ENCODE measurements around the gene GBE1.
"Not testable (repeated sequence)": the region's sequence is repeated elsewhere in the genome, so short reads cannot be mapped to it uniquely, and the experiment has no call there.

The GBE1 gene

DNA sequence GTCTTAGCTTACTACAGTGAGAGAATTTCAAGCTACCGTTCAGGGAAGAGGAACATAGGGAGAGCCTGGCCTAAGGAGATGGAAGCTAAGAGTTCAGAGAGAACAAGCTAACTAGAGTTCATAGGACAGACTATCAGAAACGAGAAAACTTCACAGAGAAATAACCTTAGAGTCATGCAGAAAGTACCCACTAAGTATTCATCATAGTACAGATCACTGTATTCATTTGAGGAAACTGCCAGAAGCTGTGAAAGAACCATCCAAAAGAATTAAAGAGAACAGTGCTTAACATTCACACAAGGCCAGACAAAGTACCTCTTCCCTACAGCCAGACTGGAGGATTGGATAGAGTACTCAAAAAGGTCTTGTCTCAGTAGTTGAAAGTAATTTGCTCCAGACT, 15.2 kb upstream of the GBE1 start:
- no peak for FAIRE-seq

DNA sequence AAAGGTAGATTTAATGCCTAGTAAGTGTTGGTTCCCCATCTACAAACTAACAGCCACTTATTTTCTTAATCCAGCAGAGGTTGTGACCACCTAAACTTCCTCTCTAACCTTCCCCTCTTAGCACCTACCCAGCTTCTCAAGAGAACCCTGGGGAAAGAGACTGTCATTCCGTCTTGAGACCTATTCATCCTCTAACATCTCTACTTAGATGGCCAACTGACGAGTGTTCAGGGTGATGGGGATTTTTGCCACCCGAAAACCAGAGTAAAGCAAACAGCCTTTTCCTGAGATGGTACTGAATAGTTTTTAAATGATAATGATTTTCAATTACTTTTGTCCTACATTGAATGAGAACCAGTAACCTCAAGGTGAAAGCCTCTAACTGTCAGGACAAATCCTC, 9.3 kb upstream of the GBE1 start:
- no peak for FAIRE-seq
- no peak for DNase-seq (ENCODE audit: insufficient read length, low spot score)
- TF ChIP-seq SPI1 (IDR thresholded peaks at IDR 0.05; ENCODE audit: low read depth, low read length) (no peak), POLR2A (IDR thresholded peaks at IDR 0.05; ENCODE audit: low read depth, low read length) (no peak)

More for the DNA sequence above, 15.2 kb upstream of the GBE1 start:
- DNase-seq (ENCODE audit: insufficient read length, low spot score), result no peak
- TF ChIP-seq SPI1 (IDR thresholded peaks at IDR 0.05; ENCODE audit: low read depth, low read length), result no peak
- no peak for TF ChIP-seq POLR2A (IDR thresholded peaks at IDR 0.05; ENCODE audit: low read depth, low read length)
- TF ChIP-seq PAX5 (IDR thresholded peaks at IDR 0.05; ENCODE audit: insufficient read depth, low read length, severe bottlenecking), result no peak

DNA sequence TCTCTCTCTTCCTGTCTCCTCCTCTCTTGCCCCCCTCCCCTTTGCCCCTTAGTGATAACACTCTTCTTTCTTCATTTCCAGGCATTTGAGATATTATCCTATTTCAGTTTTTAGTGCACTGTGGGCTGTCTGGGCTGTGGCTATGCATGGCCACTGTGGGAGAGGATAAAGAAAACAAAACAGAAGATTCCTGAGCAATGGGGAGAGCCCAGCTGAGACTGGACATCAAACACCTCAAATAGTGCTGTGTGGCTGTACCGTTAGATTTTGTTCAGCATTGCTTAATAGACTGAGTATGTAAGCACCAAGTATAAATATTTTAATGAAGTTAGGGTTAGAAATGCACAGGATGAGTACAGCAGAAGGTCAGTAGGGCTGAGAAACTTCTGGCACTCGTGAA, 7.9 kb upstream of the GBE1 start:
- FAIRE-seq (no peak), DNase-seq (ENCODE audit: insufficient read length, low spot score) (no peak)
- TF ChIP-seq POU2F2 (IDR thresholded peaks at IDR 0.05; ENCODE audit: low read depth, low read length) (no peak), SPI1 (IDR thresholded peaks at IDR 0.05; ENCODE audit: low read depth, low read length) (no peak), POLR2A (IDR thresholded peaks at IDR 0.05; ENCODE audit: low read depth, low read length) (no peak), TAF1 (IDR thresholded peaks at IDR 0.05; ENCODE audit: low read depth, low read length) (no peak), POLR2AphosphoS5 (IDR thresholded peaks at IDR 0.05; ENCODE audit: low read depth, low read length) (no peak), PAX5 (IDR thresholded peaks at IDR 0.05; ENCODE audit: insufficient read depth, low read length, severe bottlenecking) (no peak)

DNA sequence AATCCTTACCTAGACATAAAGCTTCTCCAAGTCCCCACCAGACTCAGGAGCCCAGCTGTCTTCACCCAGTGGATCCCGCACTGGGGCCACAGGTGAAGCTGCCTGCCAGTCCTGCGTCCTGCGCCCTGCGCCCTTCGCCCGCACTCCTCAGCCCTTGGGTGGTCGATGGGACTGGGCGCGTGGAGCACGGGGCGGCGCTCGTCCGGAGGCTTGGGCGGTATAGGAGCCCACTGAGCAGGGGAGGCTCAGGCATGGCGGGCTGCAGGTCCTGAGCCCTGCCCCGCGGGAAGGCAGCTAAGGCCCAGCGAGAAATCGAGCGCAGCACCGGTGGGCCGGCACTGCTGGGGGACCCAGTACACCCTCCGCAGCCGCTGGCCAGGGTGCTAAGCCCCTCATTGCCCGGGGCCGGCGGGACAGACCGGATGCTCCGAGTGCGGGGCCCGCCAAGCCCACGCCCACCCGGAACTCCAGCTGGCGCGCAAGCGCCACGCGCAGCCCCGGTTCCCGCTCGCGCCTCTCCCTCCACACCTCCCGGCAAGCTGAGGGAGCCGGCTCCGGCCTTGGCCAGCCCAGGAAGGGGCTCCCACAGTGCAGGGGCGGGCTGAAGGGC, 5.9 kb upstream of the GBE1 start:
- not testable (repeated sequence) for FAIRE-seq; DNase-seq (ENCODE audit: insufficient read length, low spot score)

DNA sequence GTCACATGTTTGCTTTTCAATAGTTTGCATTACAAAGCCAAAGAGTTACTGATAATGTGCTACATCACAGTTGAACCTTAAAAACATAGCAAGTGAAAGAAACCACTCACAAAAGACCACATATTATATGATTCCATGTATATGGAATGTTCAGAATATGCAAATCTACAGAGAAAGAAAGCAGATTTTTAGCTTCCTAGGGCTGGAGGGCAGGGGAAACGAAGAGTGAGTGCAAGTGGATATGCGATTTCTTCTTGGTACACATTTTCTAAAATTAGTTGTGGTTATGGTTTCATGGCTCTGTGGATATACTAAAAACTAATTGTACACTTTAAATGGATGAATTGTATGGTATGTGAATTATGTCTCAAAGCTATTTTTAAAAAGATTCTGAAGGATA, 4.0 kb upstream of the GBE1 start:
- FAIRE-seq (no peak), DNase-seq (ENCODE audit: insufficient read length, low spot score) (no peak)
- TF ChIP-seq POLR2AphosphoS5 (IDR thresholded peaks at IDR 0.05; ENCODE audit: low read depth, low read length), result no peak
- TF ChIP-seq TAF1 (IDR thresholded peaks at IDR 0.05; ENCODE audit: low read depth, low read length), result no peak
- no peak for TF ChIP-seq SPI1 (IDR thresholded peaks at IDR 0.05; ENCODE audit: low read depth, low read length)
- no peak for TF ChIP-seq POLR2A (IDR thresholded peaks at IDR 0.05; ENCODE audit: low read depth, low read length)
- TF ChIP-seq PAX5 (IDR thresholded peaks at IDR 0.05; ENCODE audit: insufficient read depth, low read length, severe bottlenecking), result no peak

DNA sequence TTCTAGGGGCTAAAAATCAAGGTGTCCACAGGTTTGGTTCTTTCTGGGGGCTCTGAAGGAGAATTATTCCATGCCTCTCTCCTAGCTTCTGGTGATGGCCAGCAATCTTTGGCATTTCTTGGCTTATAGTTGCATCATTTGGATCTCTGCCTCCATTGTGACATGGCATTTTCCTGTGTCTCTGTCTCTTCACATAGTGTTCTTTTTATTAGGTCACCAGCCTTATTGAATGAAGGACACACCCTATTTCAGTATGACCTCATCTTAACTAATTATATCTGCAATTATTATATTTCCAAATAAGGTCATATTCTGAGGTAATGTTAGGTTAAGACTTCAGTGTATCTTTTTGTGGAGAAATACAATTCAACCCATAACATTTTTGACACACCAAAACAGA, 3.2 kb upstream of the GBE1 start:
- DNase-seq (ENCODE audit: insufficient read length, low spot score) (no peak), FAIRE-seq (no peak)

DNA sequence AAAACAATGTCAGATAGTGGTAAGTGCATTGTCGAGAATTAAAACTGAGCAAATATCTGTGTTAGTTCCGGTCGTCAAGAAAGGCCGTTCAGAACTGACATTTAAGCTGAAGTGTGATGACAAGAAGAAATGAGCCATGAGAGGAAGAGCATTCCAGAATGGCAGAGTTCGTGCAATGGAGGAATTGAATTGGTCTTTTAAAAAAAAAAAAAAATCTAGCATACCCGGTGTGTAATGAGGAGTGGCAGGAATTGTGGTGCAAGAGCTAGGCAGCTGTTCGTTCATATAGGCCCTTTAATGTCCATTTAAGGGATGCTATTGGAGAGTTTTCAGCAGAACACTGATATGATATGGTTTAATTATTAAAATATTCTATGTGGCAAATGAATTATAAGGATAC, 2.6 kb upstream of the GBE1 start:
- TF ChIP-seq POLR2A (IDR thresholded peaks at IDR 0.05; ENCODE audit: low read depth, low read length) (no peak), POLR2AphosphoS5 (IDR thresholded peaks at IDR 0.05; ENCODE audit: low read depth, low read length) (no peak), SPI1 (IDR thresholded peaks at IDR 0.05; ENCODE audit: low read depth, low read length) (no peak), TAF1 (IDR thresholded peaks at IDR 0.05; ENCODE audit: low read depth, low read length) (no peak), PAX5 (IDR thresholded peaks at IDR 0.05; ENCODE audit: insufficient read depth, low read length, severe bottlenecking) (no peak), POU2F2 (IDR thresholded peaks at IDR 0.05; ENCODE audit: low read depth, low read length) (no peak)
- DNase-seq (ENCODE audit: insufficient read length, low spot score) (no peak), FAIRE-seq (no peak)

More for the DNA sequence above, 3.2 kb upstream of the GBE1 start:
- no peak for TF ChIP-seq SPI1 (IDR thresholded peaks at IDR 0.05; ENCODE audit: low read depth, low read length)
- no peak for TF ChIP-seq POLR2A (IDR thresholded peaks at IDR 0.05; ENCODE audit: low read depth, low read length)
- TF ChIP-seq PAX5 (IDR thresholded peaks at IDR 0.05; ENCODE audit: insufficient read depth, low read length, severe bottlenecking), result no peak
- TF ChIP-seq POU2F2 (IDR thresholded peaks at IDR 0.05; ENCODE audit: low read depth, low read length), result no peak
- TF ChIP-seq TAF1 (IDR thresholded peaks at IDR 0.05; ENCODE audit: low read depth, low read length), result no peak
- no peak for TF ChIP-seq POLR2AphosphoS5 (IDR thresholded peaks at IDR 0.05; ENCODE audit: low read depth, low read length)

DNA sequence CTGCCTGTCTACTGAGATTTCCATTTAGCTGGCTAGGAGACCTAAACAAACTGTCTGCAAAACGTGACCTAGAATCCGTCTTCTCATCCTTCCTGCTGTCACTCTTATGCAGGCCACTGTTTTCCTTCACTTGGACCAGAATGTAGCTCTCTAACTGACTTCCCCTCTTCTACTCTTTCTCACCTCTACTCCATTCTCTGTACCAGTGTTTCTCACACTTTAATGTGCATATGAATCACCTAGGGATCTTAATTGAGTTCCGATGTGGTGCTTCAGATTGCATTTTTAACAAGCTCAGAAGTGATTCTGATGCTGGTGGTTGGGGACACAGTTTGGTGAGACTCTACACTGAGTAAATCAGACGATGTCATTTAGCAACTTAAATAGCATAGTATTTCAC, 1.6 kb upstream of the GBE1 start:
- TF ChIP-seq POLR2AphosphoS5 (IDR thresholded peaks at IDR 0.05; ENCODE audit: low read depth, low read length), result no peak
- TF ChIP-seq SPI1 (IDR thresholded peaks at IDR 0.05; ENCODE audit: low read depth, low read length), result no peak
- TF ChIP-seq POLR2A (IDR thresholded peaks at IDR 0.05; ENCODE audit: low read depth, low read length), result no peak; the same call in 1 of the 2 replicates
- TF ChIP-seq PAX5 (IDR thresholded peaks at IDR 0.05; ENCODE audit: insufficient read depth, low read length, severe bottlenecking), result no peak
- TF ChIP-seq POU2F2 (IDR thresholded peaks at IDR 0.05; ENCODE audit: low read depth, low read length), result no peak
- no peak for TF ChIP-seq TAF1 (IDR thresholded peaks at IDR 0.05; ENCODE audit: low read depth, low read length)
- DNase-seq (ENCODE audit: insufficient read length, low spot score) (no peak), FAIRE-seq (peak; percentile 20)

DNA sequence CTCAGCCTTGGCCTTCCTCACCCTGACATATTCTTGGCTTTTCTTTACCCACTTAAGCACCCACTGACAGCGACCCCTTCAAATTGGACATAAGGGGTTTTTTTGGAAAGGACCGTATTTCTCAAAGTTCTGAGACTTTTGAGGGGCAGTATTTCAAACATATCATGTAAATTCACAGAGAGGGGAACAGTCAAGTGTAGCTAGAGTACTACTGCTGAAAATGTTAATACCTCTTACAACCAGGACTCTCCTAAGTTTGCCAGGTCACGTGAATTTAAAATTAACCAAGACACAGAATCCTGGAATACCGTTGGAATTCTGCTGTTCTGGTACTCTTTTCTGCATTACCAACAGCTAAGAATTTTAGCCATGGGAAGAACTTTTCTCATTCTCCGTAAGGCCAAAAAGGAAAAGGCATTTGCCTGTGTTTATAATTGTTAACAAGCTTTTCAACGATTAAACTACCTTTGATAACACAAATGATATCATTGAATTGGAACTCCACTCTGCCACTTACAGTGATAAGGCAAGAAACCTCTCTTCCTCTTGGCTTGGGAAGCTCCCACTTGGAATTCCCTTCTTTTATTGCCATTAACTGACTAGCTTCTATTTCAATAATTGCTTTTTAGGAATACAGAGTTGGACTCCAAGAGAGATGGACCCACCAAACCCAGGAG, 597 bp upstream of the GBE1 start:
- TF ChIP-seq POLR2A (IDR thresholded peaks at IDR 0.05; ENCODE audit: low read depth, low read length), result no peak
- no peak for TF ChIP-seq POLR2AphosphoS5 (IDR thresholded peaks at IDR 0.05; ENCODE audit: low read depth, low read length)
- no peak for TF ChIP-seq POU2F2 (IDR thresholded peaks at IDR 0.05; ENCODE audit: low read depth, low read length)
- TF ChIP-seq SPI1 (IDR thresholded peaks at IDR 0.05; ENCODE audit: low read depth, low read length), result no peak
- no peak for TF ChIP-seq TAF1 (IDR thresholded peaks at IDR 0.05; ENCODE audit: low read depth, low read length)
- TF ChIP-seq PAX5 (IDR thresholded peaks at IDR 0.05; ENCODE audit: insufficient read depth, low read length, severe bottlenecking), result no peak
- FAIRE-seq (no peak), DNase-seq (ENCODE audit: insufficient read length, low spot score) (no peak)

DNA sequence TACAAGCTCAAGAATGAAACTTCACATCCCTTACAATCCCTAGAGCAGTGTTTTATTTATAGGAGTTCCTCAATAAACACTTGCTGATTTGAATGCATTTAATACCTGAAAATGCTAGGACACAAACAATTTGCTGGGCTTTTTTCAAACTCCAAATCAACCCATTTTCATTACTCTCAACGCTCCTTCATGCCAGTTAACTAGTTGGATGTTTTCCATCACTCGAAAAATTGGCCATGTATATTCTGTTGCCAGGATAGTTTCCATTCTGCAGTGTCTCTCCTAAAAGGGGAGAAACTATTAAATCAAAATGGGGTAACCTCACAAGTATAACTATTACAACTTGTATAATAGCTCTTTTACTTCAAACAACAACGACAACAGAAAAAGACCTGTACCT, 1.2 kb downstream of the GBE1 start:
- DNase-seq (ENCODE audit: insufficient read length, low spot score), result no peak
- FAIRE-seq, result peak; percentile 13
- TF ChIP-seq POLR2A (IDR thresholded peaks at IDR 0.05; ENCODE audit: low read depth, low read length) (no peak), PAX5 (IDR thresholded peaks at IDR 0.05; ENCODE audit: insufficient read depth, low read length, severe bottlenecking) (no peak), POU2F2 (IDR thresholded peaks at IDR 0.05; ENCODE audit: low read depth, low read length) (no peak)

DNA sequence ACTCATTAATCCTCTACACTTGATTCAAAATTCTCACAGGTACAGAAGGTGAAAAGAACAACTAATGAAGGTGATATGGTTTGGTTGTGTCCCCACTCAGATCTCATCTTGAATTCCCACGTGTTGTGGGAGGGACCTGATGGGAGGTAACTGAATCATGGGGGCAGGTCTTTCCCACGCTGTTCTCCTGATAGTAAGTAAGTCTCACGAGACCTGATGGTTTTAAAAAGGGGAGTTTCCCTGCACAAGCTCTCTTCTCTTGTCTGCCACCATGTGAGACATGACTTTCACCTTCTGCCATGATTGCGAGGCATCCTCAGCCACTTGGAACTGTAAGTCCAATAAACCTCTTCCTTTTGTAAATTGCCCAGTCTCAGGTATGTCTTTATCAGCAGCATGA, 2.7 kb downstream of the GBE1 start:
- DNase-seq (ENCODE audit: insufficient read length, low spot score); FAIRE-seq: not testable (repeated sequence)

Measured in GM12891 (cell line).